GM12892 (cell line): ENCODE data around the gene NFKBIA.

Experiments used
- POLR2A ChIP-seq: IDR thresholded peaks from 2 replicates; pipeline ENCODE4 v1.6.1; 2011; ENCODE audit warnings: low read depth, low read length, control low read depth
- POLR2AphosphoS5 ChIP-seq: IDR thresholded peaks from 2 replicates; pipeline ENCODE4 v1.6.1; 2011; ENCODE audit warnings: low read depth, low read length, control low read depth
- TAF1 ChIP-seq: IDR thresholded peaks from 2 replicates; pipeline ENCODE4 v1.6.1; 2011; ENCODE audit warnings: low read depth, mild to moderate bottlenecking, control low read depth, low read length, borderline replicate concordance

DNA sequence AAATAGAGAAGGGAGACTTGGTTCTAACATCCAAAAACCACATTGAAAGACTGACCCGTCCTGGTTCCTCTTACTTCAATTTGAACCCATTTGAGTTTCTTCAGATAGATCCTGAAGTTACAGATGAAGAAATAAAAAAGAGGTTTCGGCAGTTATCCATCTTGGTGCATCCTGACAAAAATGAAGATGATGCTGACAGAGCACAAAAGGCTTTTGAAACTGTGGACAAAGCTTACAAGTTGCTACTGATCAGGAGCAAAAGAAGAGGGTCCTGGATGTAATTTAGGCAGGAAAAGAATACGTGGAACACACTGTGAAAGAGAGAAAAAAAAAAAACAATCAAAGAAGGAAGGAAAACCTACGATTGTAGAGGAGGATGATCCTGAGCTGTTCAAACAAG, 25.4 kb upstream of the NFKBIA start:
- TF ChIP-seq POLR2A (no peak), POLR2AphosphoS5 (no peak), TAF1 (no peak)
